ENCODE measurements around the gene STMND1.

- no peak for TF ChIP-seq POLR2A (IDR thresholded peaks at IDR 0.05)
- TF ChIP-seq, protein P1, sequence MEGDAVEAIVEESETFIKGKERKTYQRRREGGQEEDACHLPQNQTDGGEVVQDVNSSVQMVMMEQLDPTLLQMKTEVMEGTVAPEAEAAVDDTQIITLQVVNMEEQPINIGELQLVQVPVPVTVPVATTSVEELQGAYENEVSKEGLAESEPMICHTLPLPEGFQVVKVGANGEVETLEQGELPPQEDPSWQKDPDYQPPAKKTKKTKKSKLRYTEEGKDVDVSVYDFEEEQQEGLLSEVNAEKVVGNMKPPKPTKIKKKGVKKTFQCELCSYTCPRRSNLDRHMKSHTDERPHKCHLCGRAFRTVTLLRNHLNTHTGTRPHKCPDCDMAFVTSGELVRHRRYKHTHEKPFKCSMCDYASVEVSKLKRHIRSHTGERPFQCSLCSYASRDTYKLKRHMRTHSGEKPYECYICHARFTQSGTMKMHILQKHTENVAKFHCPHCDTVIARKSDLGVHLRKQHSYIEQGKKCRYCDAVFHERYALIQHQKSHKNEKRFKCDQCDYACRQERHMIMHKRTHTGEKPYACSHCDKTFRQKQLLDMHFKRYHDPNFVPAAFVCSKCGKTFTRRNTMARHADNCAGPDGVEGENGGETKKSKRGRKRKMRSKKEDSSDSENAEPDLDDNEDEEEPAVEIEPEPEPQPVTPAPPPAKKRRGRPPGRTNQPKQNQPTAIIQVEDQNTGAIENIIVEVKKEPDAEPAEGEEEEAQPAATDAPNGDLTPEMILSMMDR (IDR thresholded peaks at IDR 0.05), result no peak
These were observed 40.8 kb upstream of the STMND1 start for GRCh38 chr6:17061097-17061496.
